AG04450 (cell line): ENCODE measurements around the gene CACNA2D2. TPM values are rescaled to one million over a fixed set of nuclear protein-coding genes. Genes with fewer than 3 reads are reported as not detected.

Experiments used
- CTCF ChIA-PET: fragments of 300-600, 350-600 bp; formaldehyde crosslinking; extraction: SDS; loops from one replicate; lab custom pipeline; 2022; ENCODE audit warnings: antibody characterized with exemption, inconsistent platforms; lab: Charles Lee
- POLR2A ChIA-PET: fragments of 350-600 bp; formaldehyde crosslinking; extraction: SDS; loops from one replicate; lab custom pipeline; 2021; ENCODE audit warnings: antibody characterized with exemption, inconsistent platforms; lab: Yijun Ruan, JAX
- DNase-seq: peaks from one replicate; pipeline ENCODE4 v3.0.0-alpha.2; 2011; ENCODE audit warnings: low read depth, low spot score
- H3K27ac ChIP-seq: one replicate; pipeline ENCODE4 v1.5.1; 2012; ENCODE audit warnings: low read depth, low read length, control low read depth
- H3K27me3 ChIP-seq: one replicate; pipeline ENCODE4 v1.6.0; 2012; ENCODE audit warnings: low read length; ENCODE audit not compliant: control insufficient read depth, insufficient read depth
- H3K4me3 ChIP-seq: 2 replicates; pipeline ENCODE4 v1.5.1; 2011; ENCODE audit warnings: mild to moderate bottlenecking, low read depth, low read length, control low read depth
- H3K9me3 ChIP-seq: 2 replicates; pipeline ENCODE4 v1.5.1; 2012; ENCODE audit warnings: low read length; ENCODE audit not compliant: control insufficient read depth, insufficient read depth
- polyA plus RNA-seq: library from polyadenylated mRNA; depleted of rRNA; stranded (reverse); fragments of >200 nt; gene quantifications from 2 replicates; pipeline ENCODE4 v1.2.3, GENCODE V29; 2011
- TF ChIP-seq, protein P1 (sequence below): IDR thresholded peaks from 2 replicates; pipeline ENCODE4 v1.5.1; 2011; ENCODE audit warnings: low read depth, low read length, control low read depth, inconsistent platforms

Gene CACNA2D2
- polyA plus RNA-seq, 1 experiment = 0.09 TPM

DNA sequence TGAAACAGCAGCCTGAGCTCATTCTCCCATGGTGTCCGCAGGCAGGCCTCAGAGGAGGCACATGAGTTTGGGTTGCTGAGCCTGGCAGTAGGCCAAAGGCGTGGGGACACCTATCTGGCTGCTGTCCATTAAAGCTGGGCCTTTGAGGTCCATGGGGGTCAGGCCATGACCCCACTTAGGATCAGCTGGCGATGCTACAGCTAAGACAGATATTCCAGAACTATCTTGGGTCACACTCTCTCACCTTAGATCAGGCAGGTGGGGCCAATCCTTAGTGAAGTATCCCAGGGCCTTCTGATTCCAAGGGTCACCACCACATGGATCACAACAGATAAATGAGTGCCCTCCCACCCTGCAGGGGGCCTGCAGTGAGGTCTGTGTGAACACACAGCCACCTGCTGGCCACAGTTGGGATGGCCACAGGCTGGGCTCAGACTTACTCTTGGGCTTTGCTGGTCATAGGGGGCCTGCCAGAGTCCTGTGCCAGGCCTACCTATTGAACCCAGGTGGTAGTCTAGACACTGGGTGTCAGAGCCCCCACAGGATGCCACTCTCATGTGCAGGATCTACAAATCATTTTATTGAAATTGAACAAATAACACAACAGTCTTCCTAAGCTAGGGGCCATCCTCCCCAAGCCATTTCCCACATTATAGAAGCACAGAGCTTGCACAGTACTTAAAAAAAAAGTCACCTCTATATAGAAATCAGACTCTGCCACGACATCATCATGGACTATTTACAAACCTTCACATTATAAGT, 178.9 kb downstream of the CACNA2D2 start:
- no peak overlapping the region for H3K27ac ChIP-seq
- TF ChIP-seq, protein P1, sequence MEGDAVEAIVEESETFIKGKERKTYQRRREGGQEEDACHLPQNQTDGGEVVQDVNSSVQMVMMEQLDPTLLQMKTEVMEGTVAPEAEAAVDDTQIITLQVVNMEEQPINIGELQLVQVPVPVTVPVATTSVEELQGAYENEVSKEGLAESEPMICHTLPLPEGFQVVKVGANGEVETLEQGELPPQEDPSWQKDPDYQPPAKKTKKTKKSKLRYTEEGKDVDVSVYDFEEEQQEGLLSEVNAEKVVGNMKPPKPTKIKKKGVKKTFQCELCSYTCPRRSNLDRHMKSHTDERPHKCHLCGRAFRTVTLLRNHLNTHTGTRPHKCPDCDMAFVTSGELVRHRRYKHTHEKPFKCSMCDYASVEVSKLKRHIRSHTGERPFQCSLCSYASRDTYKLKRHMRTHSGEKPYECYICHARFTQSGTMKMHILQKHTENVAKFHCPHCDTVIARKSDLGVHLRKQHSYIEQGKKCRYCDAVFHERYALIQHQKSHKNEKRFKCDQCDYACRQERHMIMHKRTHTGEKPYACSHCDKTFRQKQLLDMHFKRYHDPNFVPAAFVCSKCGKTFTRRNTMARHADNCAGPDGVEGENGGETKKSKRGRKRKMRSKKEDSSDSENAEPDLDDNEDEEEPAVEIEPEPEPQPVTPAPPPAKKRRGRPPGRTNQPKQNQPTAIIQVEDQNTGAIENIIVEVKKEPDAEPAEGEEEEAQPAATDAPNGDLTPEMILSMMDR = peak; percentile 83
- ChIA-PET POLR2A (interaction anchor here (0.6 to 1.0 kb wide), 4 partner anchors 9 to 89 kb away, joined by 3 to 4 read pairs (median 3); no protein-coding TSS in a partner anchor), CTCF (interaction anchor here (0.6 to 1.9 kb wide), 14 partner anchors 9 to 625 kb away, joined by 3 to 15 read pairs (median 8); partner anchors contain the start of genes HYAL3, NAA80 and RASSF1)
- no peaks in the 10 kb centered on the region for H3K27me3 ChIP-seq
- H3K9me3 ChIP-seq = no peaks in the 10 kb centered on the region; the same call in 1 of the 2 replicates
- H3K4me3 ChIP-seq = no peak overlapping the region
- DNase-seq = peak; percentile 42

DNA sequence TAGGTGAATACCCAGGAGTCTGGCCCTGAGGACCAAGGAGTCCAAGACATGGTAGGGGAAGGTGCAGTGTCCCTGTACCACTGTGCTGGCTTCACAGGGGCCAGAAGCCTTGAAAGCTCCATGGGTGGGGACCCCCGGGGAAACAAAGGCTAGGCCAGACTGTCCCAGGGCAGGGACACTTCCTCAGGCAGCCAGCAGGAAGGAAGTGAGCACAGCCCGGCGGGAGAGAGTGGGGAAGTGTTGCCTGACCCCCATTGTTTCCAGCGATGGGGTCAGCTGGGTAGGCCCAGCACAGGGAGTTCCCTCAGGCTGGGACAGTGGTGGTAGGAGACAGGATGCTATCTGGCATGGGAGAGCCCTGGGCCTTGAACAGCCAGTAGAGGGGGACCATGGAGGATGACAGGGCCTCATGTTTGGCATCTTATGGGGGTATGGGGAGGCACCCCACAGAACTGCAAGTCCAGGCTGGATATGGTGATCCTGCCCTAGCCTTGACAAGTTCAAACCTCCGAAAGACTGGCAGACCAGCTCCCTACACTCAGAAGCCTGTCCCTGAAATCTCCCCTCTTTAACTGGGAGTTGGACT, 179.7 kb downstream of the CACNA2D2 start:
- POLR2A ChIA-PET = interaction anchor here (0.6 to 1.0 kb wide), 3 partner anchors 10 to 88 kb away, joined by 3 to 4 read pairs (median 3); no protein-coding TSS in a partner anchor
- TF ChIP-seq, protein P1 = no peak
- no peak overlapping the region for H3K4me3 ChIP-seq
- H3K27ac ChIP-seq = no peak overlapping the region
- no peaks in the 10 kb centered on the region for H3K27me3 ChIP-seq
- H3K9me3 ChIP-seq = no peaks in the 10 kb centered on the region; the same call in 1 of the 2 replicates
- CTCF ChIA-PET = interaction anchor here (0.6 to 1.9 kb wide), 10 partner anchors 13 to 130 kb away, joined by 3 to 15 read pairs (median 8); partner anchors contain the start of genes HYAL3, NAA80 and RASSF1
- no peak for DNase-seq

DNA sequence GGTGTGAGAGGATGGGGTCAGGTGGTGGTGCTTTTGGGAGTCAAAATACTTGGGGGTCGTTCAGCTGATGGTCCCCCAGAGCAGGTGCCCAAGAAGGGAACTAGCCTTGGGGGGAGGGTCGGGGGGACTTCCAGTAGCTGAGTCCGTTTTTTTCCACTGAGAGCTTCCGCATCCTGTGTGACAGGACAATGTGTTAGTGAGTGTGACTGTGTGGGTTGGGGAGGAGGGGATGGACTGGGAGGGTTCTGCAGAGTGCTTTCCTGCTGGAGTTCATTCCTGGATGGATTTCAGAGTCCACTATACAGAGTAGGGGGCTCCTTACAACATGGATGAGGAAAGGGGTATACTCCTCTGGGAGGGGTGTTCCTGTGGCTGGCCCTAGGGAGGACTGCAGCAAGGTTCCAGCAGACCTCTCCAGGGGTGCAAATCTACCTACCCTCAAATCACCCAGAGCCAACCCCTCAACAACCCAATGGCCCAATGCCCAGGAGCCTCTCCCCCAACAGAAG, 180.3 kb downstream of the CACNA2D2 start:
- TF ChIP-seq, protein P1 = no peak
- Histone ChIP-seq H3K4me3 (no peak overlapping the region), H3K27ac (no peak overlapping the region), H3K9me3 (no peaks in the 10 kb centered on the region; the same call in 1 of the 2 replicates), H3K27me3 (no peaks in the 10 kb centered on the region)
- CTCF ChIA-PET = interaction anchor here (0.7 to 1.4 kb wide), 3 partner anchors 13 to 90 kb away, joined by 3 read pairs; no protein-coding TSS in a partner anchor
- DNase-seq = no peak
- POLR2A ChIA-PET = no interaction called here

DNA sequence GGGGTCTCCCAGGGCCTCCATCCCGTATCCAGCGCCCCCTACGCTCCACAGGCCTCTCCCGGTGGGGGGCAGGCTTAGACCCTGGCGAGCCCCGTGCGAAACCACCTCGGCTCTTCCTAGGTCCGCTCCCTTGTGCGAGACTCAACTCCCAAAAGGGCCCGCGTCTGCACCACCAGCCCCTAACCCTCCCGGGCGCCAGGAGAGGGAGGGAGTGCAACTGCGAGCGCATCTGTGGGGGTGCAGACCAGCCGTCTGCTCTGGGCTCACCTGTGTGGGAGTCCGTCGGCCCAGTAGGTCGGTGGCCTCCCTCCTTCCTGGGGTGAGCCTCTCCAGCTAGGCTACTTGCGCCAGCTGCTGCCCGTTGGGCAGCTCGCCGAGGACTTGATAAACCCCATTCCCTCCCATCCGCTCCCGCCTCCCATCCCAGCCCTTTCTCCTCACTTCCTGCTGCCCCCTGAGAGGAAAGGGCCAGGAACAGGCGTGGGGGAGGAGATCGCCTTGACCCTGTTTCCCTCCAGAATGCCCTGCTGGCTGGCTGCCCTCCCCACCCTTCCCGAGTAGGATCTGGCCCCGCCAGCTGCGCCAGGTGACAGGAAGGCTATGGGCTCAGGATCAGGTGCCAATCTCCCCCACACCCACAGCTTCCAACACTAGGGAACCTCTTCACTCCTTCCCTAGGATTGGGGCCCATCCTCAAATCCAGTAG, 180.9 kb downstream of the CACNA2D2 start, which contains the start of gene HYAL2:
TSS of gene HYAL2 (minus strand) at position 360 of the 706 bp plus-strand sequence. CDS start 2,256 bp downstream, outside the sequence.
- CTCF ChIA-PET = interaction anchor here (0.7 to 1.4 kb wide), 2 partner anchors 14 to 62 kb away, joined by 3 read pairs; no protein-coding TSS in a partner anchor
- TF ChIP-seq, protein P1 = no peak
- POLR2A ChIA-PET = no interaction called here
- Histone ChIP-seq H3K4me3 (peak within 1 kb of the TSS; percentile 83), H3K27me3 (no peaks in the 10 kb centered on the region), H3K27ac (peak within 1 kb of the TSS; percentile 93), H3K9me3 (no peaks in the 10 kb centered on the region; the same call in 1 of the 2 replicates)
- no peak for DNase-seq
